NB4 (cell line): ENCODE measurements around the gene FOXA2.

Experiments
- MYC ChIP-seq: IDR thresholded peaks from 2 replicates; pipeline ENCODE4 v1.6.1; 2011; ENCODE audit warnings: low read depth, low read length
- POLR2A ChIP-seq: IDR thresholded peaks from 2 replicates; pipeline ENCODE4 v1.6.1; 2011; ENCODE audit warnings: mild to moderate bottlenecking; ENCODE audit not compliant: insufficient read length; ENCODE audit errors: extremely low read depth
- TF ChIP-seq, protein P1 (sequence below): IDR thresholded peaks from one replicate; pipeline ENCODE4 v1.5.1; 2012; ENCODE audit warnings: low read depth, low read length
- TF ChIP-seq, protein P2 (sequence below): IDR thresholded peaks from 2 replicates; pipeline ENCODE4 v1.6.1; 2011; ENCODE audit warnings: low read depth, low read length

DNA sequence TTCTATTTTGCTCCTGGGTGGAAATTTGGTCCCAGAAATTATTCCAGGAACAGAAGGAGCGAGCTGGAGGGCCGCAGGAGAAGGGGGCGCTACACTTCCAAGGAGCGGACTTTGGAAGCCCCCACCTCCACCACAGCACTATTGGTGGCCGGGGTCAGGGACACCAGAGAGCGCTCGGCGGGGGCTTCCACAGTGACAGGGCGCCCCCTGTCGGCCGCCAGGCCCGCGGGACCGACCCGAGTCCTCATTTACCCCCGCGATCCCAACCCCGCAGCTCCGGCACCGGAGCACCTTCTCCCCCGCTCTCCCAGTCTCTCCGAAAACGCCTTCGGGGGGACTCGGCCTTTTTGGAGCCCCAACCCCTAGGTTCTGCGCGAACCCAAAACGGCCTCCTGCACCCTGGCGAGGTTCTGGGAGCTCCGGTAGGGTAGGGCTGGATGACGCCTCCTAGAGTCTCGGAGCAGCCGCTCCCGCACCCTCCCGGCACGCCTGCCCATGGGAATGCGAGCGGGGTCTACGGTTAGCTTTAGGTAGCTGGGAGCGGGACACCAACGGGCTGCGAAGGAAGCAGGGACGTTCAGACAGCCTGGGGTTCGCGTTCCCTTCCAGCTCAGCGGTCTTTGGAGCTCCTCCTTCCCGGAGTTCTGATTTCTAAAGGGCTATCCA lies 2.4 kb upstream of the FOXA2 start:
- TF ChIP-seq, protein P1, sequence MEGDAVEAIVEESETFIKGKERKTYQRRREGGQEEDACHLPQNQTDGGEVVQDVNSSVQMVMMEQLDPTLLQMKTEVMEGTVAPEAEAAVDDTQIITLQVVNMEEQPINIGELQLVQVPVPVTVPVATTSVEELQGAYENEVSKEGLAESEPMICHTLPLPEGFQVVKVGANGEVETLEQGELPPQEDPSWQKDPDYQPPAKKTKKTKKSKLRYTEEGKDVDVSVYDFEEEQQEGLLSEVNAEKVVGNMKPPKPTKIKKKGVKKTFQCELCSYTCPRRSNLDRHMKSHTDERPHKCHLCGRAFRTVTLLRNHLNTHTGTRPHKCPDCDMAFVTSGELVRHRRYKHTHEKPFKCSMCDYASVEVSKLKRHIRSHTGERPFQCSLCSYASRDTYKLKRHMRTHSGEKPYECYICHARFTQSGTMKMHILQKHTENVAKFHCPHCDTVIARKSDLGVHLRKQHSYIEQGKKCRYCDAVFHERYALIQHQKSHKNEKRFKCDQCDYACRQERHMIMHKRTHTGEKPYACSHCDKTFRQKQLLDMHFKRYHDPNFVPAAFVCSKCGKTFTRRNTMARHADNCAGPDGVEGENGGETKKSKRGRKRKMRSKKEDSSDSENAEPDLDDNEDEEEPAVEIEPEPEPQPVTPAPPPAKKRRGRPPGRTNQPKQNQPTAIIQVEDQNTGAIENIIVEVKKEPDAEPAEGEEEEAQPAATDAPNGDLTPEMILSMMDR, result peak; percentile 67
- TF ChIP-seq, protein P2, sequence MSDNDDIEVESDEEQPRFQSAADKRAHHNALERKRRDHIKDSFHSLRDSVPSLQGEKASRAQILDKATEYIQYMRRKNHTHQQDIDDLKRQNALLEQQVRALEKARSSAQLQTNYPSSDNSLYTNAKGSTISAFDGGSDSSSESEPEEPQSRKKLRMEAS, result no peak
- TF ChIP-seq POLR2A (no peak), MYC (no peak)
